ENCODE results near the gene STAG3.
"Not testable (repeated sequence)": the region's sequence is repeated elsewhere in the genome, so short reads cannot be mapped to it uniquely, and the experiment has no call there.

Gene STAG3

DNA sequence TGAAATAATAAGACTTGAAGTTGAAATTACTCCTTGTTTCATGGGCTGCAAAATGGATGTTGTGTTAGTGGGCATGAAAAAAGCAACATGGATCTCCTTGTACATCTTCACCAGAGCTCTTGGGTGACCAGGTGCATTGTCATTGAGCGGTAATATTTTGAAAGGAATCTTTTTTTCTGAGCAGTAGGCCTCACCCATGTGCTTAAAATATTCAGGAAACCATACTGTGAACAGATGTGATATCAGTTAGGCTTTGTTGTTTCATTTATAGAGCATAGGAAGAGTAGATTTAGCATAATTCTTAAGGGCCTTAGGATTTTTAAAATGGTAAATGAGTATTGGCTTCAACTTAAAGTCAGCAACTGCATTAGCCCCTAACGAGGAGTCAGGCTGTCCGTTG, 15.3 kb downstream of the STAG3 start:
- TF ChIP-seq, protein P1, sequence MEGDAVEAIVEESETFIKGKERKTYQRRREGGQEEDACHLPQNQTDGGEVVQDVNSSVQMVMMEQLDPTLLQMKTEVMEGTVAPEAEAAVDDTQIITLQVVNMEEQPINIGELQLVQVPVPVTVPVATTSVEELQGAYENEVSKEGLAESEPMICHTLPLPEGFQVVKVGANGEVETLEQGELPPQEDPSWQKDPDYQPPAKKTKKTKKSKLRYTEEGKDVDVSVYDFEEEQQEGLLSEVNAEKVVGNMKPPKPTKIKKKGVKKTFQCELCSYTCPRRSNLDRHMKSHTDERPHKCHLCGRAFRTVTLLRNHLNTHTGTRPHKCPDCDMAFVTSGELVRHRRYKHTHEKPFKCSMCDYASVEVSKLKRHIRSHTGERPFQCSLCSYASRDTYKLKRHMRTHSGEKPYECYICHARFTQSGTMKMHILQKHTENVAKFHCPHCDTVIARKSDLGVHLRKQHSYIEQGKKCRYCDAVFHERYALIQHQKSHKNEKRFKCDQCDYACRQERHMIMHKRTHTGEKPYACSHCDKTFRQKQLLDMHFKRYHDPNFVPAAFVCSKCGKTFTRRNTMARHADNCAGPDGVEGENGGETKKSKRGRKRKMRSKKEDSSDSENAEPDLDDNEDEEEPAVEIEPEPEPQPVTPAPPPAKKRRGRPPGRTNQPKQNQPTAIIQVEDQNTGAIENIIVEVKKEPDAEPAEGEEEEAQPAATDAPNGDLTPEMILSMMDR (IDR thresholded peaks at IDR 0.05; ENCODE audit: low read length, missing control alignments), result no peak
- DNase-seq (ENCODE audit: low read depth), result no peak

DNA sequence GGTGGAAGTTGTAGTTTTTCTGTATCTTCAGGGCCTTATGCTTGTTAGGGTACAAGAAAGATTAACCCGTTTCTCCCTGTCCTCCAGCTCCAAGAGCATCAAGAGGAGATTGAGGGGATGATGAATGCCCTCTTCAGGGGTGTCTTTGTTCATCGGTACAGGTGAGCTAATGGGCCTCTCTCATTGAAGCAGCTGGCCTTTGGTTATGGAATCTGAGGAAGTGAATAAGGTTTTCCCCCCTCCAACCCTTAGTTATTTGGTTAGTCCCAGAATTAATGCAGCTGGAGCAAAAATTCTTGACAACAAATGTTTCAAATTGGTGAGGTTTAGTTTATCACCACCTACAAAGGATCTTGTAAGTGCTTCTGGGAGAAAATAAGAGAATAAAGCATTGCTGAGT, 17.5 kb downstream of the STAG3 start:
- no peak overlapping the region for H3K4me3 ChIP-seq (replicated peaks; ENCODE audit: low read depth, low read length)
- no peak for DNase-seq (ENCODE audit: low read depth)
- TF ChIP-seq, protein P1 (IDR thresholded peaks at IDR 0.05; ENCODE audit: low read length, missing control alignments), result no peak

More for the DNA sequence above, 15.3 kb downstream of the STAG3 start:
- H3K4me3 ChIP-seq (replicated peaks; ENCODE audit: low read depth, low read length), result no peak overlapping the region

DNA sequence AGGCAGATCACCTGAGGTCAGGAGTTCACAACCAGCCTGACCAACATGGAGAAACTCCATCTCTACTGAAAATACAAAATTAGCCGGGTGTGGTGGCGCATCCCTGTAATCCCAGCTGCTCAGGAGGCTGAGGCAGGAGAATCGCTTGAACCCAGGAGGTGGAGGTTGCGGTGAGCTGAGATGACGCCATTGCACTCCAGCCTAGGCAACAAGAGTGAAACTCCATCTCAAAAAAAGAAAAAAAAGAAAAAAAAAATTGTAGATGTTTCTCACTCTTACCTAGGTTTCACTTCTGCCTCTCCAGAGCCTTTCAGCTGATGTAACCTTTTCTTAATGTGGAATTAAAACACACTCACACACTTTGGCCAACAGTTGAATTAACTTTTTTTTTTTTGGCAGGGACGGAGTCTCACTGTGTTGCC, 18.2 kb downstream of the STAG3 start:
- DNase-seq (ENCODE audit: low read depth); H3K4me3 ChIP-seq (replicated peaks; ENCODE audit: low read depth, low read length): not testable (repeated sequence)

DNA sequence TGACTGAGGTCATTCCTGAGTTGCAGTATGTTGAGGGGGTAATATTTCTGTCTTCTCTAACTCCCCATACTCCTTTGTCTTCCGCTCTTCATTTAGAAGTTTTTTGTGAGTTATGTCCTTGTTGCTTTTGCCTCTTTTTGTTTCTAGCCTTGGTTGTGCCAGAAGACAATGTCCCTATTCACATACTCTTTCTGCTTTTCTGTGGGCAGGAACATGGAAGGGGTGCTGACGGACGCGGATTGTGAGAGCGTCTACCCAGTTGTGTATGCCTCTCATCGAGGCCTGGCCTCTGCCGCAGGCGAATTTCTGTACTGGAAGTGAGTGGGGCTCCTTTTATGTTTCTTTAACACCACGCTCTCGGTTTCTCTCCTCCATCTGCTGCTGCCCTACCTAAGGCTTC, 20.5 kb downstream of the STAG3 start:
- DNase-seq (ENCODE audit: low read depth), result no peak
- TF ChIP-seq, protein P1 (IDR thresholded peaks at IDR 0.05; ENCODE audit: low read length, missing control alignments), result no peak

DNA sequence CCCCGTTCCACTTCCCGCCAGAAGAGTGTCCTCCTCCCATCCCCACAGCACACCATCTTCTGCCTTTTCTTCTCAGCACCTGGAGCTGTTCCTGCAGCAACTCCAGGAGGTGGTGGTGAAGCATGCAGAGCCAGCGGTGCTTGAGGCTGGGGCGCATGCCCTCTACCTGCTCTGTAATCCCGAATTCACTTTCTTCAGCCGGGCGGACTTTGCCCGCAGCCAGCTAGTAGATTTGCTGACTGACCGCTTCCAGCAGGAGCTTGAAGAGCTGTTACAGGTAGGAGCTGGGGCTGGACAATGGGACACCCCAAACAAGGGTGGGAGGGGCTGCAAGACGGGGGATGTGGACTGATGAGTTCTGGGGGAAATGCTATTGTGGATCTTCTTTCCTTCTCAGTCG, 23.0 kb downstream of the STAG3 start:
- TF ChIP-seq, protein P1 (IDR thresholded peaks at IDR 0.05; ENCODE audit: low read length, missing control alignments), result no peak
- DNase-seq (ENCODE audit: low read depth), result no peak
- H3K4me3 ChIP-seq (replicated peaks; ENCODE audit: low read depth, low read length), result no peak overlapping the region

More for the DNA sequence above, 20.5 kb downstream of the STAG3 start:
- H3K4me3 ChIP-seq (replicated peaks; ENCODE audit: low read depth, low read length), result no peak overlapping the region

DNA sequence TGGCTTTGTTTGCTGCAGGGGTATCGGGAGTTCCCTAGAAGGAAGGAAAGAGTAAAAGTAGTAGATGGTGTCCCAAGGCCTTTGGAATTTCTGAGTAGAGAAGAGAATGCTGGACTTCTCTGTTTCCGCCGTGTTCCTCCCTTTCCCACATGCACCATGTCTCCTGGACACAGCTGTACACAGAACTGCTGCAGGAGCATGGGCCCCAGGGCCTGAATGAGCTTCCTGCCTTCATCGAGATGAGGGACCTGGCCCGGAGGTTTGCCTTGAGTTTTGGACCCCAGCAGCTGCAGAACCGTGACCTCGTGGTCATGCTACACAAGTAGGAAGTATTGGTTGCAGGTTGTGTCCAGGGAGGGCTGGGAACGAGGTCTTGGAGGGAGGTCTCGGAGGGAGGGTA, 26.7 kb downstream of the STAG3 start:
- H3K4me3 ChIP-seq (replicated peaks; ENCODE audit: low read depth, low read length), result no peak overlapping the region
- DNase-seq (ENCODE audit: low read depth), result no peak
- TF ChIP-seq, protein P1 (IDR thresholded peaks at IDR 0.05; ENCODE audit: low read length, missing control alignments), result no peak

DNA sequence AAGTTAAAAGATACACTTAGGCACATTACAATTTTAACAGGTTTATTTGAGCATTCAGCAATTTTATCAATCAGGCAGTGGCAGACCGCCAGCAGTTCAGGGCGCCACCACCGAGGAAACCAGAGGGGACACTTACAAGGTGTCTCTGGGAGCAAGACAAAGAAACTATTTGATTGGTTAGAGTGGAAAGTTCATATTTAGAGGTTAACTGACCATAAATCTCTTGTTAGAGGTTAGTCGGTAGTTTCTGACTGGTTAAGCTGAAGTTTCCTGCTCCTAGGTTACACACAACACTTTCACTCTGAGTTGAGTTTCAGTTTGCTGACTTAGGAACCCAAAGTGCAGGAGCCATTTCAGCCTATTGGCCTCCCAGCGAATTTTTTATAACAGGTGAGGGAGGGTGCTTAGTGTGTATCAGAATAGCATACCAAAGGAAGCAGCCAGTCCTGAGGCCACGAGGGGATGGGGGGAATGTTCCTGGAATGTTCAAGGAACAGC, 31.2 kb downstream of the STAG3 start:
- DNase-seq (ENCODE audit: low read depth), result no peak
- no peak overlapping the region for H3K4me3 ChIP-seq (replicated peaks; ENCODE audit: low read depth, low read length)

More for the DNA sequence above, 31.2 kb downstream of the STAG3 start:
- TF ChIP-seq, protein P1 (IDR thresholded peaks at IDR 0.05; ENCODE audit: low read length, missing control alignments), result no peak
